Measurements from ENCODE around the gene MLN. TPM values are rescaled to one million over a fixed set of nuclear protein-coding genes. Genes with fewer than 3 reads are reported as not detected.

The MLN gene, protein sequence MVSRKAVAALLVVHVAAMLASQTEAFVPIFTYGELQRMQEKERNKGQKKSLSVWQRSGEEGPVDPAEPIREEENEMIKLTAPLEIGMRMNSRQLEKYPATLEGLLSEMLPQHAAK
- total RNA-seq: not detected in 2 replicates

DNA sequence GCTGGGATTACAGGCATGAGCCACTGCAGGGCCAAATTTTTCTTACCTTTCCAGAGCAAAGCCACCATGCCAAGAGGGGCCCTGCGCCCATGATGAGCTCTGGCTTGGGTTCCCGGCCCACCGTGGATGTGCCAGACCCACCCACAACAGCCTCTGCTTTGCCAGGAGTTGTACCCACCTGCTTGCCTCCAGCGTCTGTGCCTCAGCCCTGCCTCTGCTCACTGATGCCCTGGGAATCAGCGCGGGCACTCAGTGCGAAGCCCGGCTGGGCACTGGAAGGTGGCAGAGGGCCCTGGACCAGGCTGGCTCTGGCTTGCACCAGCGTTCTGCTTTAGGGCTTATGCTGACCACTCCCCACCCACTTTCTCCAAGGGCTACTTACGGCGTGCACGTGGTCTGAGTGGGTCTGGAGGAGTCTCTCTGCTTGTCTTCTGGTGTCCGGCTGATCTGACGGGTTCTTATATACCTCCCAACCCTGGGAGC, at the start of gene MLN:
MLN (minus strand) TSS at position 433 of the 483 bp plus-strand sequence. CDS start 2,840 bp downstream, outside the sequence.
- peaks cover 2% of the 10 kb centered on the region for H3K27me3 ChIP-seq (ENCODE audit: control insufficient read depth, insufficient read depth, low read length)

DNA sequence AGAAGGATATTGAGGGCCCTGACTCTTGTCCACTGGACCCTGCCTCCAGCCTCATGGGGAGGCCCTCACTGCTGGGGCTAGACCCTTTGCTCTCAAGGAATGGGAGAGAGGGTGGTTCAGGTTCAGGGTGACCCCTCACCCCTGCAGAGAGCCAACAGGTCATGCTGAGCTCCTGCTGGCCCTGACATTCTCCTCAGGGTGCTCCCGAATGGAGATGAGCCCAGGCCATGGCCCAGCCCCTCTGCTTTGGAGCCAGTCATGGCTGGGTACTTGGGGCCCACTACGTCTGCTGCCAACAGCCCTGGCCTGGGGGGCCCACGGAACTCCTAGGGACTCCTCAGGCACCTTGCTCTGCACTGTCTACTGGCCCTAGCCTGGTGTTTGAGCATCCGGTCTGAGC, 49.2 kb upstream of the MLN start:
- Histone ChIP-seq H3K4me3 (ENCODE audit: low read depth, low read length) (no peak overlapping the region), H3K27me3 (ENCODE audit: control insufficient read depth, insufficient read depth, low read length) (peaks cover 6% of the 10 kb centered on the region), H3K36me3 (ENCODE audit: control insufficient read depth, insufficient read depth, low read length) (no peaks in the 10 kb centered on the region)
- TF ChIP-seq, protein P1, sequence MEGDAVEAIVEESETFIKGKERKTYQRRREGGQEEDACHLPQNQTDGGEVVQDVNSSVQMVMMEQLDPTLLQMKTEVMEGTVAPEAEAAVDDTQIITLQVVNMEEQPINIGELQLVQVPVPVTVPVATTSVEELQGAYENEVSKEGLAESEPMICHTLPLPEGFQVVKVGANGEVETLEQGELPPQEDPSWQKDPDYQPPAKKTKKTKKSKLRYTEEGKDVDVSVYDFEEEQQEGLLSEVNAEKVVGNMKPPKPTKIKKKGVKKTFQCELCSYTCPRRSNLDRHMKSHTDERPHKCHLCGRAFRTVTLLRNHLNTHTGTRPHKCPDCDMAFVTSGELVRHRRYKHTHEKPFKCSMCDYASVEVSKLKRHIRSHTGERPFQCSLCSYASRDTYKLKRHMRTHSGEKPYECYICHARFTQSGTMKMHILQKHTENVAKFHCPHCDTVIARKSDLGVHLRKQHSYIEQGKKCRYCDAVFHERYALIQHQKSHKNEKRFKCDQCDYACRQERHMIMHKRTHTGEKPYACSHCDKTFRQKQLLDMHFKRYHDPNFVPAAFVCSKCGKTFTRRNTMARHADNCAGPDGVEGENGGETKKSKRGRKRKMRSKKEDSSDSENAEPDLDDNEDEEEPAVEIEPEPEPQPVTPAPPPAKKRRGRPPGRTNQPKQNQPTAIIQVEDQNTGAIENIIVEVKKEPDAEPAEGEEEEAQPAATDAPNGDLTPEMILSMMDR (IDR thresholded peaks at IDR 0.05; ENCODE audit: insufficient read depth, low read length, severe bottlenecking): no peak
- DNase-seq (ENCODE audit: low read depth): no peak
- FAIRE-seq: no peak

More for the DNA sequence above, at the start of gene MLN:
- no peak within 1 kb of the TSS for H3K4me3 ChIP-seq (ENCODE audit: low read depth, low read length)
- TF ChIP-seq, protein P1 (IDR thresholded peaks at IDR 0.05; ENCODE audit: insufficient read depth, low read length, severe bottlenecking): no peak
- no peak for FAIRE-seq
- DNase-seq (ENCODE audit: low read depth): no peak
- no peaks in the 10 kb centered on the region for H3K36me3 ChIP-seq (ENCODE audit: control insufficient read depth, insufficient read depth, low read length)

DNA sequence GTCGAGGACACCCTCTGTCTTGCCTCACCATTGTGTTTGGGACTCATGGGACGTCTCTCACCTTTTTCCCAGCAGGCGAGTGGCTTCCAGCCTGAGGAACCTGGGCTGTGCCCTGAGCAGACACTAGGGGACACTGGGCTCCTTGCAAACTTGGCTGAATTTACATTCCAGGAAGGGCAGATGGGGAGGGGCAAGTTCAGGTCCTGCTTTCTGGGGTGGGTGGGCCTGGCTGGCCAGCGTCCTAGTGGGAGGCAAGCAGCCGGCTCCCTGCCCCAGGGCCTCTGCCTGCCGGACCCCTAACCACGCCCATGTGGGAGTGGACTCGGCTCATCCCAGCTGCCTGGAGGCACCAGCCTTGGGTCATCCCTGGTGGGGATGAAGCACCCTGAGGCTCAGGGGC, 48.2 kb upstream of the MLN start:
- no peak overlapping the region for H3K4me3 ChIP-seq (ENCODE audit: low read depth, low read length)
- H3K27me3 ChIP-seq (ENCODE audit: control insufficient read depth, insufficient read depth, low read length): peaks cover 6% of the 10 kb centered on the region
- TF ChIP-seq, protein P1 (IDR thresholded peaks at IDR 0.05; ENCODE audit: insufficient read depth, low read length, severe bottlenecking): peak; percentile 72
- DNase-seq (ENCODE audit: low read depth) (peak; percentile 18), FAIRE-seq (no peak)
- H3K36me3 ChIP-seq (ENCODE audit: control insufficient read depth, insufficient read depth, low read length): no peaks in the 10 kb centered on the region

DNA sequence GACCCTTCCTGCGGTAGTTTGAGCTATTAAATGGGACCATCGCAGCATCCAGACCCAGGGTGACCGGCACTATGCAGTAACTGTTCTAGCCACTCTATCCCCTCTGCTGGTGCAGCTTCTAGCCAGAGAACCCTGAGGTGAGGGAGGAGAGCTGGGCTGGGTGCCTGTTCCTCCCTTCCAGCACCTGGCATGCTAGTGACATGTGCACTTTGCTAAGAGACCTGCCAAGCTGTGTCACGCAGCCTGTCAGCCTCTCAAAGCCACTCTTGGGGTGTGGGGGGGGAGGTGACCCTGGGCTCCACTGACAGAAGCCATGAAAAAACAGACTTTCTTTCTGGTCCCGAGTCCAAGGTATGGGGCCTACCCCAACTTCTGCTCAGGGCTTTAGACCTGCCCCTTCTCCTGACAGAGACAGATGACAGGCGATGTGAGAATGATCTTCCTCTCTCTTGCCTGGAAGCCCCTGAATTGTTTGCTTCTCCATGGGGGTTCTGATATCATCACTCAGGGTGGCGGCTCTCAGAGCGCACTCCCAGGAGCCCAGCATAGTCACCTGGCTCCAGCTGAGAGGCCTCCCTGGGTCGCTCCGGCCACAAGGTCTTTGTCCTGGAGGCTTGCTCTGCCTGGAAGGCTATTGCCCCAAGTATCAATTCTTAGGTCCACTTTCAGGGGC, 47.2 kb upstream of the MLN start:
- DNase-seq (ENCODE audit: low read depth) (no peak), FAIRE-seq (no peak)
- Histone ChIP-seq H3K36me3 (ENCODE audit: control insufficient read depth, insufficient read depth, low read length) (no peaks in the 10 kb centered on the region), H3K27me3 (ENCODE audit: control insufficient read depth, insufficient read depth, low read length) (peaks cover 6% of the 10 kb centered on the region), H3K4me3 (ENCODE audit: low read depth, low read length) (no peak overlapping the region)
- TF ChIP-seq, protein P1 (IDR thresholded peaks at IDR 0.05; ENCODE audit: insufficient read depth, low read length, severe bottlenecking): no peak

DNA sequence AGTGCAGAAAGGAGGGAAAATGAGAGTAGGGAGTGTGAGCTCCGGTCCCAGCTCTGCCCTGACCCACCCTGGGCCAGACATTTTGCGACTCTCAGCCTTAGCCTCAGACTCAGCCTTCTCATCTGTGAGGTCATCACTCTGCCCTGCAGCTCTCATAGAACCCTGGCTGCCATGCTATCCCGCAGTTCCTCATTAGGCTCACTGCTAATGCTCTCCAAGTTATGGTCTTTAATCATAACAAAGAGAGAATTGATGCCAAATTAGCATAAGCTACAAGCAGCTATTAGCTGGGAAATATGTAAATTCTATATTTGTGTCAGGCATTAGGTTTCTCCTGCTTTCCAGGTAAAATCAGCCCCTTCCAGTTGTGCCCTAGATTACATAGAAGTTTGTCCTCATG, 46.5 kb upstream of the MLN start:
- TF ChIP-seq, protein P1 (IDR thresholded peaks at IDR 0.05; ENCODE audit: insufficient read depth, low read length, severe bottlenecking): no peak
- Histone ChIP-seq H3K36me3 (ENCODE audit: control insufficient read depth, insufficient read depth, low read length) (no peaks in the 10 kb centered on the region), H3K27me3 (ENCODE audit: control insufficient read depth, insufficient read depth, low read length) (peaks cover 4% of the 10 kb centered on the region), H3K4me3 (ENCODE audit: low read depth, low read length) (no peak overlapping the region)
- DNase-seq (ENCODE audit: low read depth) (no peak), FAIRE-seq (no peak)
